Superior temporal gyrus (tissue), 1 donor: ENCODE measurements around the gene SESN1.

ENCODE experiments used
- DNase-seq: peaks from one replicate; pipeline ENCODE4 v3.0.0-alpha.2; 2016; ENCODE audit errors: extremely low spot score

The SESN1 gene

DNA sequence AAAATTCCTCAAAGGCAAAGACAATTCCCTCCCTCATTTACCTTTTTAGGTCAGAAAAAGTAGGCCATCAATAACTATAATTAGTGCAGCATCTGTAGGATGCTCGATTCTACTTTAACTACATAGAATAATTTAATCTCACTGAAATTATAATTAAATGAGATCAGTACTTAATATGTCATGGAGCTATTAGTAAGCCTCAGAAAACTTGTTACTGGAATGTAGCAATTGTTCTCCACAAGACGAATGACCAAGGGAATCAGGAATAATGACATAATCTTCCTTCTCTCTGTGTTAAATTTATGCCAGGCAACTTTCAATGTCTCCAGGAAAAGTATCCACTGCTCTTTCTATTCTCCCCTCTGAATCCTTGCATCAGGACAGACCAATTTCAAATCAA is 34.1 kb downstream of the SESN1 start:
- DNase-seq = no peak

DNA sequence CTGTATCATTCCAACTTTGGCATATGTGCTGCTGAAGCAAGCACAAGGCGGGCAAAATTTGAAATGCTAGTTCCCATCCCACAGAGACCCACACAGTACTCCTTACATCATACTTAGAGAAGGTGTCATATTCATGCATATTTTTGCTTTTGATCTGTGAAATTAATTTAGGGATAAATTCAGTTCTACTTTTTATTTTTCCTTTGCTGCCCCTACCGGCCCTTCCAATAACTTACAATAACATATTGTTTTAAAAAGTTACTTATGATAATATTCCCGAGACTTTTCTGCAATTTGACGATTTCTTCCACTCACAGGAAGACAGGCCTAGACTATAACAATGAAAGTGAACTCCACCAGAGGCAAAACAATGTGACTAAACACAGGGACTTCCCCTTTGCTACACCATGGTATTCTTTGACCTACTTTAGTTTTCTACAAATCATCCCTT is 35.0 kb downstream of the SESN1 start:
- no peak for DNase-seq

DNA sequence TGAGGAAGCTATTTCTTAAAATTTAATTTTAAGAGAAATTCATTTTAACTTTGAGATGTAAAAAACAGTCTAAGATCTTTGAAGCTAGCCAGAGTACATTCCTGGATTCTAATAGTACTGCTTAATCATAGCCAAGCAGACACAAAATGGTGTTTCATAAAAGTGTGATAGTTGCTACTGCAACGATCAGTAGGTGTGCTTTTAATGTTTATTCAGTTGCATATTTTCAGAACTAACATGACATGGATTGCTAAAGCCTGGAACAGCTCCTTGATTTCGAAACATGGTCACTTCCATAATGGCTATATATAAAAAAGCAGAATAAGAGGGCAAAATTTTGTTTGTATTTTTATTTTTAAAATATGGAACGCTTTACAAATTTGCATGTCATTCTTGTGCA is 35.5 kb downstream of the SESN1 start:
- no peak for DNase-seq

DNA sequence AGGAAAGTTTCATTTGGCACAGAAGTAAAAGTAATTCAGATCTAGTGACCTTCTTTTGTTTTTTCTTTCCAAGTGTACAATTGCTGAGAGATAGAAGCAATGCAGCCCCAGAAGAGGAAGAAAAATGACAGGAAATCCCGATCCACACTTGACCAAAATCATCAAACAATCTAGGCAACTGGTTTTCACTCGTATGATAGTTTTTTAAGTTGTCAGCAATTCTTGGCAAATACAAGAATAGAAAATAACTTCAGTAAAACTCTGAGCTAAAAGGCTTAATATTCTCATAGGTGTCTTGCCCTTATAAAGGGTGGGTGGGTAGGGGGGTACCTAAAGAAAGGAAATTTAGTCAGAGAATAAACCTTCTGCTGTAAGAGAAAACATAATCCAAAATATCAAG is 36.0 kb downstream of the SESN1 start:
- no peak for DNase-seq

DNA sequence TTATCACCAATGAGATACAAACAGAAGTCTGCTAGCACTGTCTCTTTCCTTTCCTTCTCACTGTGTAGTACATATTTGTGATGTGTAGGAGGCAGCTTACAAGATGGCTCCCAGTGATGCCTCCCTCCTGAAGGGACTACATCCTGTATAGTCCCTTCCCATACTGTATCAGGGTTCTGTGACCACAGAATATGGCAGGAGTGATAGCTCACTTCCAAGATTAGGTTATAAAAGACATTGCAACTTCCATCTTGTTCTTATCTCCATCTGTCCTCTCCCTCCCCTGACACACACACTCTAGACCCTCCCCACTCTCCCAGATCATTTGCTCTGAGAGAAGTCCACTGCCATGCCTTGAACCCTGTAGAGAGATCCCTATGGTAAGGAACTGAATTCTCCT is 38.0 kb downstream of the SESN1 start:
- DNase-seq = no peak

DNA sequence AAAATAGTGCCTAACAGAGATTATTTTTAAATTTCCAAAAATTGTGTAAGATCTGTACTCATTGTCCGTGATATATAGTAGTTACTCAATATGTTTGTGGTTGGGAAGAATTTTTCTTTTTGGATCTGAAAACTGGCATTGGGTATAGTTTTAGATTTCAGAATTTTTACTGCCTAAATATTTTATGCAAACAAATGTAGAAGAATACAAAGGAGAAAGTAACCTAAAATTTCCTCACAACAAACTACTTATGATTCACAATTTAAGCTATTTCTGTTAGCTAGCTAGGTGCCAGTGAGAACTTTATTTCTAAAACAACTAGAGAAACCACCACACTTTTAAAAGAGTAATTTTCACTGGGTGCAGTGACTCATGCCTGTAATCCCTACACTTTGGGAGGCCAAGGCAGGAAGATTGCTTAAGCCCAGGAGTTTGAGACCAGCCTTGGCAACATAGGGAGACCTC is 38.8 kb downstream of the SESN1 start:
- no peak for DNase-seq

DNA sequence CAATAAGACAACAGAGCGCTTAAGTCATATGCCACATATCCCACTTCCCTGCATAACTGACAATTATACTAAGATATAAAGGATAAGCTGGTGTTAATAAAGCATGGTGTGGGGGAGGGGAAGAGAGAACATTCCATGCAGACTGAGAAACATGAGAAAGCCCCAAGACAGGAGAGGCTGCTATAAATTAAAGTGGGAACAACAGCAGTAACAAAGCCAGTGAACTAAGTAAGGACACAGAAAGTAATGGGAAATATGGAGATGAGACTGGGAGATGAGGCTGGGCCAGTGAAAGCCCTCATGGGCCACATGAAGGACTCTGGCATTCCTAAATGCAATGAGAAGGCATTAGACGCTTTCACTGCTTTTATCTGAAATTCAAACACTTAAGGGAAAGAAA is 41.3 kb downstream of the SESN1 start:
- no peak for DNase-seq

DNA sequence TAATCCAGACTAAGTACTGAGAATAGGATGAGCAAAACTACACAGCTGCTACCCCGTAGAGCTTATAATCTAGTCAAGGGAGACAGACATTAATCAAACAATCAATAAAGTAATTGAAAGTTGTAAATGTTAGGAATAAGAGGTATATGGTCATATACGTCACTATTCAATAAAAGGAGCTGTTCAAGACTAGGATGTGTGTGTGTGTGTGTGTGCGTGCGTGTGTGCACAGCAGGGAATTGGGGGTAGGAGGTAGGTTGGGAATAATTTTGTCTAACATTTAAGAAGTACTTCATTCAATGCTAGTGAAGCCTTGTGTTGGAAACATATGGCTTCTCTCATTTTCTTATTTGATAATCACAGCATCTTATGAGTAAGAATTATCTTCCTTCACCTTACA is 41.8 kb downstream of the SESN1 start:
- no peak for DNase-seq

DNA sequence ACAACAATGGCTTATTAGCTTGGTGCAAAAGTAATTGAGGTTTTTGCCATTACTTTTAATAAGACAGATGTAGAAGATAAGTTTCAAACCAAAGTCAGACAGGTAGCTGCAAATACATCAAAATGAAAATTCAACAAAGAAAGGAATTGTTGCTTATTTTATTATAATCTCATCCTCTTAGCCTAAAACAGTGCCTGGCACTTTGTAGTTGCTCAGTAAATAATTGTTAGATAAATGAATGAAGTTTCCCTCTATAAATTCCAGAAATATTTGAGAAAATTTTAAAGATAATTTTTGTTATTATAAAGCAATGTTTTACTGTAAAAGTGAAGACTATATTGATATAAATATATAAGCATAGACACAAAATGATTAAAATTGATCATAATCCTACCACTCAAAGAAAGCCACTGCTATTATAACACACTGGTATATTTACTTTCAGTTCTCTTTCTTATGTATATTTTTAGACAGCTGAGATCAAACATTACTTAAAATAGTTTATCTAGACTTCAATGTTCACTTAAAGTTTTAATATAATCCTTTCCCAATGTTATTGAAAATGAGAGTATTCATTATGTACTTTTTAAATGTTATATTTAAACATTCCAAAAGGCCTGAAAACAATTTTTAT is 42.5 kb downstream of the SESN1 start:
- no peak for DNase-seq

DNA sequence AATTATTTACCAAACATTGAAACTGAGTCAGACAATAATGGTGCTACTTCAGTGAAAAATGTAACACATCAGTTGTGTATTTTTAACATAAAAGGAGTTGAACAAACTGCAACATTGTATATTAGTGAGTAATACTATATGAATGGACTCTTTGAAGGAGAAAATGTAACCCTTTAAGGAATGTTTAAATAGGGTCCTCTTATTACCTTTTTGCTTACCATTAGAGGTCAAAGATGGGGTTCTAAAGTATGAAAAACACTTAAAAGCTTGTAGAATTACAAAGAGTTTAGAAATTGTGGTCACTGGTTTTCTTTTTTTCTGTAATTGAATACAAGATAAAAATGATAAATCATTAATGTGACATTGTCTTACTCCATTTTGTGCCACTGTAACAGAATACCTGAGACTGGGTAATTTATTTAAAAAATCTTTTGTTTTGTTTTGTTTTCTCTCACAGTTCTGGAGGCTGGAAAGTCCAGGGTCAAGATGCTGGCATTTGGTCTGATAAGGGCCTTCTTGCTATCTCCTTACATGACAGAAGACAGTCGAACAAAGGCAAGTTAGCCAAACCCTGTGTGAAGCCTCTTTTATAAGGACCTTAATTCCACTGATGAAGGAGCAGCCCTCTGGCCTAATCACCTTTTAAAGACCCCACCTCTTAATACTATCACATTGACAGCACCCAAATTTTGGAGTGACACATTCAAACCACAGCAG is 43.2 kb downstream of the SESN1 start:
- DNase-seq = no peak

DNA sequence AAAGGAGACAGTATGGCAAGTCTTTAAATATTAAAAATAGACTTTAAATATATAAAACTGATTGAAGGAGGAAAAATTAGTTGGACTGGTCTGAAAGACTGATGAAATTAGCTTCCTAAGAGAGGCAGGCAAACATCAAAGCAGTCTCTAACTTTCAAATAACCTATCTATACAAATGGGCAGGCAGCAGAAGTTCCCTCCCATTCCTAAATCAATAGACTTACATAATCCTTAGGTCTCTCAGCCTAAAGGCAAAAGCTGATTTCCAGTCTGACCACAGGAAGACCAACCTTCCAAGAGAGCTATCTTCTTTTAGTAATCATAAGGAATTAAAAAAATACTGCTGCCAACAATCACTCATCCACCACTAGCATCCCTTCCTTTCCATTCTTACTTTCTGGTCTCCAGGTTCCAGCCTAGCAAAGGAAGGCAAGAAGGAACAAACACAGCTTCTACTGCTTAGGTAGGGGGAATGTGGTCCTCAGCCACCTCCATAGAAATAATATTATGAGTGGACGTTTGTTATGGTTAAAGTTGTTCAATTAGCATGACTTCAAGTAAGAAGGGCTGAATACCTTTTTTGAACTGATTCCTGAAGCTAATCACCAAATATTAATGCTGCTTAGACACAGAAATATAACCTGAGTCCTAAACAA is 44.1 kb downstream of the SESN1 start:
- no peak for DNase-seq

DNA sequence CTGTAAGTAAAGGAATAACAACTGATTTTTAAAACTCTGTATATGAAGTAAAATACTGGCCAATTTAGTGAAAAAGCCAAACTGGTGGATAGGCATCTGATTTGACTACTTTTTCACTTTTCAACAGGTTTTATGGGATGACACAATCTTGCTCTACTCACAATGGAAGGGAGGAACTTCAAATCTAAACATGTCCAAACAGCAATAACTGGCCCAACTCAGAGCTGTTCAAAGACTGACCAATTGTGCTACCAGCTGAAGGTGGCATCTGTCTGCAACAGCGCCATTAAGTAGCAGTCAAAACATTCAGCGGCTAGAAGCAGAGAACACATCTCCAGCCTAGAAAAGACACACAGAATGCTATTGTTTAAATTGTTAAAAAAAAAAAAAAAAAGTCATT is 44.6 kb downstream of the SESN1 start:
- peak; percentile 79 for DNase-seq

DNA sequence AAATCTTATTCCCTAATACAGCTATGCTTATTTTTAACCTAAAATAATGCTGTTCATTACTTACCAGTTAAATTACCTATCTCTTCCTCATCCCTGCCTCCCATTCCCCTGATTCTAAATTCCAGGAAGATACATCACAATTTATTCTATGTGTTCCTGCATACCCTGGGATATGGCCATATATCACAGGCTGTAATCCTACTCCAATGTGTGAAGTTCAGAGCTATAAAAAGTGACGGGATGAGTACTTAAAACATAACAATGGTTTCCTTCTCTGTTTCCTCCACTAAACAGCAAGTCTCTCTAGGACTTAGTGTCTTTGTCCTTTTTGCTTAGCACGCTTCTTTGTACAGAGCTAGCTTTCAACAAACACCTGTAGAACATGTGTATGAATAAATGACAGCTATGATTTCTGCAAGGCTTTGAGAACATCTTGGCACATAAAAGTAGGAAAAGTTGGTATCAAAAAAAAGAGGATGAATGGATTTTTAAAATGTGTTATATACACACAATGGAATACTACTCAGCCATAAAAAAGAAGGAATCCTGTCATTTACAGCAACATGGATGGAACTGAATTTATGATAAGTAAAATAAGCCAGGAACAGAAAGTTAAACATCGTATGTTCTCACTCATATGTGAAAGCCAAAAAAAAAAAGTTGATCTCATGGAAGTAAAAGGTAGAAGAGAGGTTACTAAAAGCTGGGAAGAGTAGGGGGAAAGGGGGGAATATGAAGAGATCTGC is 45.8 kb downstream of the SESN1 start:
- DNase-seq = no peak

DNA sequence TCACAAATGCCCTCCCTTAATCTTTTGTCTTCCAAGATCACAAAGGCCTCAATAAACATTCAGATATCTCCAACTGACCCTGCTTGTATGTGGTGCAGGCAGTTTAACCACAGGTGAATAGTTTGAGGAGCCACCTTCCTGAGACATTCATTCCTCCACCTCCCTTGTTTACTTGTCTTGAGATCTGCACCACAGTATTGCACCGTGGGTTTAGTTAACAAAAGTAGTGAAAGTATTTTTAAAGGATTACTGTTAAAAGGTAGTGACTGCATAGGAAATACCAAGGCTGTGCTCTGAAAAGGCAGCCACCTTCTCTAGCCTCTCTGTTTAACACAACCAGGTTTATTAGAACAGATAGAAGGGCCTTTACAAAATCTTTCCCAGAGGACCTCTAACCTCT is 46.5 kb downstream of the SESN1 start:
- no peak for DNase-seq

DNA sequence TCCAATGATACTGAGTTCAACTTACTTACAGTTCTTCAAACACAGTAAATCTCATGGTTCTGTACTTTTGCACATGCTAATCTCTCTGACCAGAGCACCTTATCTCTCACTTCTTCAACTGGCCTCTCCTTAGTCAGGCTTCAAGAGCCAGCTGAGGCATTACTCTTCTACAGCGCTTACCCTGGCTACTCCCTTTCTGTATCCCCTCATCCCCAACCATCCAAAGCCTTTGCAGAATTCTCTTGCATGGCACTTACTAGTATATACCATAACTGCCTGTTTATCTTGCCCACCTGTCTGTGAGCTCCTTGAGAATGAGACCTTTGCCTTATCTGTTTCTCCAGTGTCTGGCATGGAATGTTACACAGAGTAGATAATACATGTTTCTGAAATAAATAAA is 49.2 kb downstream of the SESN1 start:
- no peak for DNase-seq

DNA sequence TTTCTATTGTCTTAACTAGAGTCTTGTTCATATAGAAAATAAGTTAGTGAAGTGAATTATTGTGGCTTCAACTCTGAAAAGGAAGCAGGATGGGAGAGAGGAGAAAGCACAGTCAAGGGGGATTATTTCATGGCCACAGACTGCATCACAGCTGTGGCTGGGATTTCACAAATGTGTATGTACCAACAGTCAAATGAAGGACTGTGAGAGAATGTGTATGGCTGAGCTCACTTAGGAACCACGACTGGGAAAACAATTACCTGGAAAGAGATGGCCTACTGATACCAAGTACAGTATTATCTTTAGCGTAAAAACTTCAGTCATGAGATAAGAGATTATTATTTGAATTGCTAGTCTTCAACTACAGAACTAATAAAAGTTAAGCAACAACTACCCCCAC is 54.9 kb downstream of the SESN1 start:
- no peak for DNase-seq

DNA sequence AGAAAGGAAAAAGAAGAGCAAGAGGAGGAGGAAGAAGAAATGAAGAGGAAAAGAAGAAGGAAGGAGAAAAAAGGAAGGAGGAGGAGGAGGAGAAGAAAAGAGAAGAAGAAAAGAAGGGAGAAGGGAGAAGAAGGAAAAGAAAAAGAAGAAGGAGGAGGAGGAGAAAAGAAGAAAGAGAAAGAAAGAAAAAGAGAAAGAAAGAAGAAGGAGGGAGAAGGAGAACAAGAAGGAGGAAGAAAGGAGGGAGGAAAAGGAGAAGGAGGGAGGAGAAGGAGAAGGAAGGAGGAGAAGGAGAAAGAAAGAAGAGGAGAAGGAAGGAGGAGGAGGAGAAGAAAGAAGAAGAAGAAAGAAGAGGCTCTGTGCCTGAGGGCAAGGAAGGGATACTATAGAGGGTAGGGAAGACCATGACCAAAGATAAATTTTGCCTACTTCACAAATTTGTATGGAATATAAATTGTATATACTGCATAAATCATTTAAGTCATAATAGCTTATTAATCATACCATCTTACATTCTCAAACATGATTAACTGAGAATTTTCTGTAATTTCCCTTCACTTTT is 55.7 kb downstream of the SESN1 start:
- DNase-seq = no peak

DNA sequence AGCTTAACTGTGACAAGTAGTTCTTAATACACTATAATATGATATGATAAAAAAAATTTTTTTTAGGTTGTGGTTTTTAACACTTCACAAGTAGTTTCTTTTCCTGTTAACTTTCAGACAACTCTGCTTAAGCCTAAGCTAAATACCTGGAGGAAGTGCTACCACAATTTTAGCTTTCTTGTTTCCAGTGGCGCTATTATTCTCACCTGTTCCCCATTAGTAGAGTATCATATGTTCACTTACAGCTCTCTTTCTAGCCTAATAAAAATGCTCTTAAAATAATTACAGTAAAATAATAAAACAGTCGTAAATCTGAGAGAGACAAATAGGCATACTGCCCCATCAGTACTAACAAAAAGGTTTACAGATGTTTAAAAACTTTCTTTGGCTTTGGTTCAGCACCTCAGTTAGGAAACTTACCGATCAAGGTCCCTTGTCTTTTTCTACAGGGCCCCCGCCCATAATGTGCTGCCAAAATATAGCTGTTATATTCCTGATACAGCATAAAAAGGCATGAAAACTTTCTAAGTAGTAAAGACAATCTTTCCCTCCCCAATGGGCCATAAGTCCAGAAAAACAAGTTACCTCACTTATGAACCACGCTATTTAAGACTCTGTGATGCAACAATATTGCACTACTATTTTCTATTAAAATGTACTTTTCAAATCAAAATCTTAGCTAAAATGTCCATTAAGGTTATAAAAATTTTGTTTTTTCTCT is 57.9 kb downstream of the SESN1 start:
- no peak for DNase-seq

DNA sequence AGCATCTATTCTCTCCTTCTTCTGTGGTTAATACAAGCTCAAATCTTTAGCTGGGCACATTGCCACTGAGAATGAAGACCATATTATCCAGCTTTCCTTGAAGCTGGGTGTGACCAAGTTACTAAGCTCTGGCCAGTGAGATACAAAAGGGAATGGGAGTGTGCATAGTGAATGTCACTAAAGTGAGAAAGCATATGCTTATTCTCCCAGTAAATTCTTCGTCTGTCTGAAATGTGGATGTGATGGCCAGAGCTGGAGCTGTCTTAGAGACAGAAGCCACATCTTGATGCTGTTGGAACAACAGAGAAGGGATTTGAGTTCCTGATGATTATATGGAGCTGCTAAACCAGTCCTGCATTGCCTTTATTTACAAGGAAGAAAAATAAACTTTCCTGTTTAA is 60.1 kb downstream of the SESN1 start:
- DNase-seq = no peak

DNA sequence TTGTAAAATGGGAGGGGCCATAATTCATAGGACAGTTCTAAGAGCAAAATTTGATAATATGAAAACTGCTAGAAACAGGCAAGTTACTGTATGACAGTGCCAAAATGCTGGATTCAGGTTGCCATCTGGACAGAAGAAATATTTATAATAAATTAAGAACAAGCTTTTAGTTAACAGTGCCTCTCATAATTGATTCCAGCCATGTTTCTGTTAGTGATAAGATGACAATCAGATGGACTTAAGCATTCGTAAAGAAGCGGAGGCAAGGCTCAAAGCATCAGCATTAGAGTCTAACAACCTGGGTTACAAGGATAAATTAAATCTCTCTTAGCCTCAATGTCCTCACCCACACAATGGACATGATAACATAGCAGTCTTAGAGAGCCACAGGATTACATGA is 61.0 kb downstream of the SESN1 start:
- DNase-seq = no peak

DNA sequence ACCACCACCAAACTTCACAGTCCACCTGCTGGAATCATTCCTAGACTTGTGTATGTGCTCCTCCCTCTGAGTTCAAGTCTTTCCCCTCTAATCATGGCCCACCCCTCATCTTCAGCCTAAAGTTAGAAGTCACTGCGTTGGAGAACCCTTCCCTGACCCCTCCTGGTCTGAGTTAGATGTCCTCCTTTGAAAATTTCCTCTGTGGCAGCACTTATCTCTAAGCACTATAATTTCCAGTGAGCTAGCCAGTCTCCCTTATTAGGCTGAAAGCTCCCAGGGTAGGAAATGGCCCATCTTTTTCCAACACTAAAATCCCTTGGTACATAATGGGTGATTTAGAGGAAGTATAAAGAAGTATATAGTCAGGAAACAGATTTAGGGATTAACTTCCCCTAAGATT is 63.2 kb downstream of the SESN1 start:
- DNase-seq = no peak
